K562 (cell line): Measurements from ENCODE around the gene SNAPC2. TPM values are rescaled to one million over a fixed set of nuclear protein-coding genes. Genes with fewer than 3 reads are reported as not detected.

ENCODE experiments used
- ATAC-seq: fragments of 200-7000 bp; cut with Tn5 transposase; 3 replicates; pipeline ENCODE4 v1.9.1; 2020; ENCODE audit warnings: moderate library complexity
- BruUV-seq: library from RNA; stranded (reverse); fragments of 400-500 nt; replicated peaks from 2 replicates; lab custom pipeline; 2021; lab: Mats Ljungman, UMichigan
- CTCF ChIA-PET: fragments of 300-600 bp; formaldehyde crosslinking; extraction: SDS; loops from one replicate; lab custom pipeline; 2021; ENCODE audit warnings: low intra/inter-chr PET ratio; lab: Yijun Ruan, JAX
- POLR2A ChIA-PET: fragments of 300-600, 350-650 bp; sonication (Branson Sonifier 250); formaldehyde crosslinking; extraction: SDS; loops from one replicate; lab custom pipeline; 2021; ENCODE audit warnings: antibody characterized with exemption, inconsistent platforms; lab: Yijun Ruan, JAX
- DNase-seq, 4 experiments: peaks; one replicate each; pipeline versions ENCODE4 v3.0.0 to v3.0.0-alpha.2; 2011 to 2018; ENCODE audit warnings: low spot score in 3 of 4, mixed read lengths in 3 of 4; ENCODE audit errors: extremely low read depth in 1 of 4
- FAIRE-seq: peaks from 2 replicates; lab custom pipeline; 2011; peaks lifted over from hg19 to GRCh38; lab: Jason Lieb, UNC
- H2AFZ ChIP-seq: 2 replicates; pipeline ENCODE4 v1.6.0; 2011; ENCODE audit warnings: low read depth, low read length, control low read depth, inconsistent platforms
- H3K27ac ChIP-seq: fragments of 200-600 bp; 3 replicates; pipeline ENCODE4 v1.8.0; 2011; ENCODE audit warnings: low read depth, mild to moderate bottlenecking, control low read depth, inconsistent platforms, low read length, moderate library complexity, mixed read lengths; ENCODE audit errors: extremely low read depth
- H3K27me3 ChIP-seq, 2 experiments: fragments of 300-600 bp in 1 of 2; 2 replicates in 1 of 2; 3 replicates in 1 of 2; pipeline versions ENCODE4 v1.6.0 to v1.8.0; 2011; ENCODE audit warnings: inconsistent platforms in 2 of 2, low read length in 2 of 2, mild to moderate bottlenecking in 1 of 2, mixed read lengths in 1 of 2, moderate library complexity in 1 of 2; ENCODE audit not compliant: control insufficient read depth in 2 of 2, insufficient read depth in 2 of 2
- H3K36me3 ChIP-seq: fragments of 300-600 bp; 3 replicates; pipeline ENCODE4 v1.8.0; 2011; ENCODE audit warnings: mild to moderate bottlenecking, low read length, inconsistent platforms; ENCODE audit not compliant: control insufficient read depth, insufficient read depth
- H3K4me1 ChIP-seq, 2 experiments: fragments of 200-600 bp in 1 of 2; replicated peaks in 1 of 2; 2 replicates in 1 of 2; 3 replicates in 1 of 2; pipeline versions ENCODE4 v1.5.1 to v1.8.0; 2011; ENCODE audit warnings: inconsistent platforms in 2 of 2, low read length in 2 of 2, mild to moderate bottlenecking in 1 of 2, mixed read lengths in 1 of 2, moderate library complexity in 1 of 2; ENCODE audit not compliant: control insufficient read depth in 2 of 2, insufficient read depth in 2 of 2
- H3K4me2 ChIP-seq: 2 replicates; pipeline ENCODE4 v1.6.1; 2011; ENCODE audit warnings: low read length, control low read depth, inconsistent platforms, mixed read lengths; ENCODE audit not compliant: insufficient read depth
- H3K4me3 ChIP-seq: fragments of 200-600 bp; sonication (generic), shearing (Covaris generic); 2 replicates; pipeline ENCODE4 v1.5.1; 2016; ENCODE audit warnings: control low read depth, inconsistent platforms
- H3K79me2 ChIP-seq: fragments of 200-600 bp; 3 replicates; pipeline ENCODE4 v1.8.0; 2011; ENCODE audit warnings: low read length, inconsistent platforms; ENCODE audit not compliant: control insufficient read depth, insufficient read depth
- H3K9ac ChIP-seq, 2 experiments: 2 replicates each; pipeline versions ENCODE4 v1.6.0 to v1.6.1; 2011; ENCODE audit warnings: low read depth in 2 of 2, low read length in 2 of 2, control low read depth in 1 of 2, inconsistent platforms in 1 of 2, mild to moderate bottlenecking in 1 of 2, mixed read lengths in 1 of 2; ENCODE audit not compliant: insufficient read depth in 1 of 2
- H3K9me1 ChIP-seq: one replicate; pipeline ENCODE4 v1.6.0; 2011; ENCODE audit warnings: inconsistent platforms, mild to moderate bottlenecking, low read length, moderate library complexity; ENCODE audit not compliant: control insufficient read depth, insufficient read depth
- H3K9me3 ChIP-seq: replicated peaks from 2 replicates; pipeline ENCODE4 v1.5.1; 2011; ENCODE audit warnings: low read depth, low read length, inconsistent platforms; ENCODE audit not compliant: control insufficient read depth, insufficient read depth
- H4K20me1 ChIP-seq: replicated peaks from 2 replicates; pipeline ENCODE4 v1.6.1; 2011; ENCODE audit warnings: low read length, inconsistent platforms, mixed read lengths; ENCODE audit not compliant: control insufficient read depth, insufficient read depth
- HIVEP1 ChIP-seq: fragments of 250-450 bp; sonication (Bioruptor Pico); IDR thresholded peaks from 2 replicates; pipeline ENCODE4 v1.4.0; 2020; ENCODE audit warnings: mild to moderate bottlenecking
- NFE2L1 ChIP-seq: fragments of 450-650 bp; IDR thresholded peaks from 2 replicates; pipeline ENCODE4 v1.6.1; 2016; ENCODE audit warnings: missing genetic modification characterization, low read depth, mild to moderate bottlenecking, missing compliant biosample characterization, moderate library complexity, borderline replicate concordance
- SPI1 ChIP-seq: IDR thresholded peaks from 2 replicates; pipeline ENCODE4 v1.6.1; 2011; ENCODE audit warnings: low read depth, low read length, control low read depth, borderline replicate concordance
- TRIM24 ChIP-seq, 2 experiments: fragments of 450-650 bp; IDR thresholded peaks; 2 replicates each; pipeline ENCODE4 v1.6.1; 2016
- ZEB2 ChIP-seq: fragments of 450-650 bp; IDR thresholded peaks from 2 replicates; pipeline ENCODE4 v1.6.1; 2016
- ZNF76 ChIP-seq: fragments of 250-450 bp; sonication (Bioruptor Pico); IDR thresholded peaks from 2 replicates; pipeline ENCODE4 v1.4.0; 2020; ENCODE audit warnings: mild to moderate bottlenecking, moderate library complexity, borderline replicate concordance
- WGBS: fragments of 100-300 bp; shearing (Covaris generic); methylation state at CpG from one replicate; pipeline ENCODE4 v1.1.6; 2016; ENCODE audit warnings: low coverage, mixed read lengths; ENCODE audit not compliant: insufficient coverage; ENCODE audit errors: missing lambda C conversion rate; 5-methylcytosine and 5-hydroxymethylcytosine counted together
- in situ Hi-C: fragments of 300-500 bp; cut with MboI; formaldehyde crosslinking; loops from 4 replicates; pipeline ENCODE4 v1.15.0; 2018; ENCODE audit warnings: inconsistent platforms, mixed read lengths
- intact Hi-C: fragments of 100-400 bp; cut with micrococcal nuclease; formaldehyde crosslinking; loops from 2 replicates; pipeline ENCODE4 v1.14.2; 2022
- polyA plus RNA-seq, 8 experiments: library from polyadenylated mRNA; depleted of rRNA in 4 of 8; stranded (reverse) in 5 of 8; unstranded in 3 of 8; fragments of >200 nt; fragmentation: Nextera tagmentation in 2 of 8; fragmentation: Illumina TruSeq in 1 of 8; extraction: Ambion mirVana in 2 of 8; extraction: Trizol in 1 of 8; gene quantifications; 2 replicates each; pipeline versions ENCODE4 v1.2.1 to v1.2.3, GENCODE V29; 2011 to 2014; ENCODE audit warnings: inconsistent platforms in 1 of 8, missing spikeins in 1 of 8
- total RNA-seq, 7 experiments: library from RNA; depleted of rRNA in 6 of 7; stranded (reverse); fragments of >200 nt in 6 of 7; fragmentation: Illumina TruSeq in 2 of 7; extraction: Trizol in 2 of 7; gene quantifications; 2 replicates each; pipeline versions ENCODE4 v1.2.1 to v1.2.3, GENCODE V29; 2011 to 2021; ENCODE audit warnings: low replicate concordance in 1 of 7

SNAPC2 gene
- total and polyA plus RNA-seq, 9 of the 15 experiments (the other 6 are each of a cell fraction or from before 2014, with no cell fraction given): 0.59 to 45.1 (median 15.3) TPM

DNA sequence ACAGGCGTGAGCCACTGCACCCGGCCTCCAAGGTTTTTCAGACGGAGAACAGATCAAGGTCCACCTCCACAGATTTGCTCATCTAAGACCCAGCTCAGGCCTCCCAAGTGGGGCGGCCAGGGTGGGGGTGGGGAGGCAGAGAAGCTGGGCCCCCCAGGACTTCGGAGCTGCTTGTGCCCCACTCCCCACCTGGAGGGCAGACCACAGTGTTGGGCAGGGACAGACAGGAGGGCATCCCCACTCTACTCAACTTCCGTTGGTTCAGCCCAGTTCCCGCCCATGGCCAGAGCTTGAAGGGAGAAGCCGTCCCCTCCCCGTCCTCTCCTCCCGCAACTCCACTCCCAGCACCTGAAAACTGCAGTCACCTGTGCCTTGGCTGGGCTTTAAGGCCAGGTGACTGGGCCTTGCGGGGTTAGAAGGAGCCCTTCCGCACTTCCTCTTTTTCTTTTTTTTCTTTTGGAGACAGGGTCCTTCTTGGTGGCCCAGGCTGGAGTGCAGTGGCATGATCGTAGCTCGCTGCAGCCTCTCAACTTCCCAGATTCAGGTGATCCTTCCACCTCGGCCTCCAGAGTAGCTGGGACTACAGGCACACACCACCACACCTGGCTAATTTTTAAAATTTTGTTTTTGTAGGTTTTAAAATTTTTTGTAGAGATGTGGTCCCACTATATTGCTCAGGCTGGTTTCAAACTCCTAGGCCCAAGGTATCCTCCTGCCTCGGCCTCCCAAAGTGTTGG, 32.6 kb upstream of the SNAPC2 start:
- Histone ChIP-seq H3K27me3 (no peaks in the 10 kb centered on the region), H3K4me2 (peak overlapping the region; percentile 82), H3K36me3 (no peaks in the 10 kb centered on the region), H3K4me1 (peaks cover 10 to 35% of the 10 kb centered on the region in 2 experiments), H2AFZ (peak overlapping the region; percentile 93), H3K9ac (peak overlapping the region; percentile 73 to 94; a peak in 3 of 4 replicates), H4K20me1 (no peaks in the 10 kb centered on the region), H3K27ac (peak overlapping the region; percentile 61; the same call in 1 of the 3 replicates), H3K79me2 (peaks cover 5% of the 10 kb centered on the region; the same call in 2 of the 3 replicates), H3K9me3 (no peaks in the 10 kb centered on the region), H3K4me3 (peak overlapping the region; percentile 65), H3K9me1 (no peaks in the 10 kb centered on the region)
- ChIA-PET POLR2A (interaction anchor here (0.9 to 8.2 kb wide), 4 partner anchors 8 to 56 kb away, joined by 5 to 72 read pairs (median 6); partner anchors contain the start of genes MAP2K7 and TIMM44), CTCF (no interaction called here)
- in situ Hi-C loops (no loop called here), intact Hi-C loops (no loop called here)
- FAIRE-seq: no peak
- BruUV-seq: no TSS peak
- peak; percentile 12; the same call in 2 of the 3 replicates for ATAC-seq
- DNase-seq: no peak
- no peak for TF ChIP-seq ZNF76 (CRISPR knock-in tag)
- peak; percentile 100 for TF ChIP-seq SPI1
- peak; percentile 52; the same call in 1 of the 2 replicates for TF ChIP-seq ZEB2
- no peak for TF ChIP-seq NFE2L1 (tag)
- TF ChIP-seq HIVEP1 (CRISPR knock-in tag): no peak
- TF ChIP-seq TRIM24 (IDR thresholded peaks at IDR 0.05): no peak
- WGBS: 65% methylated on average over 11 of the region's 16 CpGs
